ENCODE results near the gene GPN1.
"Not testable (repeated sequence)": the region's sequence is repeated elsewhere in the genome, so short reads cannot be mapped to it uniquely, and the experiment has no call there.

The GPN1 gene

GRCh38 chr2:27584597-27584996 is 44.3 kb upstream of the GPN1 start:
- no peak for TF ChIP-seq CTCF (IDR thresholded peaks at IDR 0.05; ENCODE audit: borderline replicate concordance, control extremely low read depth, extremely low read depth, insufficient read depth, missing control alignments)
- no peak for DNase-seq (ENCODE audit: low spot score)
- in situ Hi-C loops (cut with MboI; ENCODE audit: low sequenced_read_pairs, unreplicated experiment): no loop called here

- DNase-seq (ENCODE audit: low spot score): no peak
- no peak for TF ChIP-seq CTCF (IDR thresholded peaks at IDR 0.05; ENCODE audit: borderline replicate concordance, control extremely low read depth, extremely low read depth, insufficient read depth, missing control alignments)
- in situ Hi-C loops (cut with MboI; ENCODE audit: low sequenced_read_pairs, unreplicated experiment): no loop called here
Observed at GRCh38 chr2:27587025-27587424, 41.8 kb upstream of the GPN1 start.

GRCh38 chr2:27588308-27588707 is 40.5 kb upstream of the GPN1 start:
- in situ Hi-C loops (cut with MboI; ENCODE audit: low sequenced_read_pairs, unreplicated experiment): no loop called here

DNA sequence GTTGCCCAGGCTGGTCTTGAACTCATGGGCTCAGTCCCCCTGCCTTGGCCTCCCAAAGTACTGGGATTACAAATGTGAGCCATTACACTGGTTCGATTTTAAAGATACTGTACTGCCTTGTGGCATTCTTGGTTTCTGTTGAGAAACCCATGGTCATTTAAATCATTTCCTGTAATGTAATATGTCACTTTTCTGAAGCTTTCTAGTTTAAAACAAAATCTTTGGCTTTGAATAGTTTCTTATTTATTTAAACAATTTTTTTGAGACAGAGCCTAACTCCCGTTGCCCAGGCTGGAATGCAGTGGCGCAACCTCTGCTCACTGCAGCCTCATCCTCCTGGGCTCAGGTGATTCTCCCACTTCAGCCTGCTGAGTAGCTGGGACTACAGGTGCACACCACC is 37.1 kb upstream of the GPN1 start:
- in situ Hi-C loops (cut with MboI; ENCODE audit: low sequenced_read_pairs, unreplicated experiment): no loop called here
- no peak for DNase-seq (ENCODE audit: low spot score)
- no peak for TF ChIP-seq CTCF (IDR thresholded peaks at IDR 0.05; ENCODE audit: borderline replicate concordance, control extremely low read depth, extremely low read depth, insufficient read depth, missing control alignments)

More at GRCh38 chr2:27588308-27588707, 40.5 kb upstream of the GPN1 start:
- no peak for TF ChIP-seq CTCF (IDR thresholded peaks at IDR 0.05; ENCODE audit: borderline replicate concordance, control extremely low read depth, extremely low read depth, insufficient read depth, missing control alignments)
- DNase-seq (ENCODE audit: low spot score): no peak

DNA sequence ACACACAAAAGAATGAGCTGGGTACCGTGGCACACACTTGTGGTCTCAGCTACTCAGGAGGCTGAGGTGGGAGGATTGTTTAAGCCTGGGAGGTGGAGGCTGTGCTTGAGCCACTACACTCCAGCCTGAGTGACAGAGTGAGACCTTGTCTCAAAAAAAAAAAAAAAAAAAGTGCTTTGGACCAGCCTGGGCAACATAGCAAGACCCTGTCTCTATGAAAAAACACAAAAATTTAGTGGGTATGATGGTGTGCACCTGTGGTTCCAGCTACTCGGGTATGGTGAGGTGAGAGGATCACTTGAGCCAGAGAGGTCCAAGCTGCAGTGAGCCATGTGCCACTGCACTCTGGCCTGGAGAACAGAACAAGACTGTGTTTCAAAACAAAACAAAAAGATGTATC is 35.6 kb upstream of the GPN1 start:
- in situ Hi-C loops (cut with MboI; ENCODE audit: low sequenced_read_pairs, unreplicated experiment): no loop called here
- DNase-seq (ENCODE audit: low spot score): no peak
- TF ChIP-seq CTCF (IDR thresholded peaks at IDR 0.05; ENCODE audit: borderline replicate concordance, control extremely low read depth, extremely low read depth, insufficient read depth, missing control alignments): no peak

- DNase-seq (ENCODE audit: low spot score); in situ Hi-C loops (cut with MboI; ENCODE audit: low sequenced_read_pairs, unreplicated experiment): not testable (repeated sequence)
Observed at GRCh38 chr2:27594020-27594703, 34.7 kb upstream of the GPN1 start.

- DNase-seq (ENCODE audit: low spot score); in situ Hi-C loops (cut with MboI; ENCODE audit: low sequenced_read_pairs, unreplicated experiment): not testable (repeated sequence)
Observed at GRCh38 chr2:27595412-27595811, 33.4 kb upstream of the GPN1 start.

DNA sequence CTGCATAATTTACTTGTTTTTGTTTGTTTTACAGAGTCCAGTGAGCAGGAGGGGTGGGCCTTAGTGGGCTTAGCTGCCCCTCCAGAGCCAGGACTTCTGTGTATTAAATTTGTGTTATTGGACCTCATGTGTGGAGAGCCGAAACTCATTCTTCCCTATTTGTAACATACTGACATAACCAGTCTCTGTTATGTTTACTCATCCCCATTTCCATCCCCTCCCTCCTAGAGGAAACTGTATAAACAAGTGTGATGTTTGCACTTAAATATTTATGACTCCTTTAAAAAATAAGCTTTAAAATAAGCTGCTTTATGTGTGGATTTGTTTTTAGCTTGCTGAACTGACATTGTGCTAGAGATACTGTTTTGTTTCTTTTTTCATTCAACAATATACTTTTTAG is 32.2 kb upstream of the GPN1 start:
- no peak for DNase-seq (ENCODE audit: low spot score)
- TF ChIP-seq CTCF (IDR thresholded peaks at IDR 0.05; ENCODE audit: borderline replicate concordance, control extremely low read depth, extremely low read depth, insufficient read depth, missing control alignments): no peak
- in situ Hi-C loops (cut with MboI; ENCODE audit: low sequenced_read_pairs, unreplicated experiment): no loop called here

Measured in GM13976 (cell line).